Stimulated activated CD4-positive, alpha-beta T cell treated with anti-CD3 and anti-CD28 coated beads, Interleukin-15, amount 100 ng/mL, for 48 hours (primary cell): ENCODE measurements around the gene IL37.
A peak's percentile ranks its signal among the peaks of the same experiment; 100 is the strongest.
"Not testable (repeated sequence)": the region's sequence is repeated elsewhere in the genome, so short reads cannot be mapped to it uniquely, and the experiment has no call there.

Source experiments
- DNase-seq, 2 donors: peaks; one replicate each; pipeline ENCODE4 v3.0.0-alpha.2; 2020; ENCODE audit warnings: low read depth in 2 of 2

The IL37 gene

DNA sequence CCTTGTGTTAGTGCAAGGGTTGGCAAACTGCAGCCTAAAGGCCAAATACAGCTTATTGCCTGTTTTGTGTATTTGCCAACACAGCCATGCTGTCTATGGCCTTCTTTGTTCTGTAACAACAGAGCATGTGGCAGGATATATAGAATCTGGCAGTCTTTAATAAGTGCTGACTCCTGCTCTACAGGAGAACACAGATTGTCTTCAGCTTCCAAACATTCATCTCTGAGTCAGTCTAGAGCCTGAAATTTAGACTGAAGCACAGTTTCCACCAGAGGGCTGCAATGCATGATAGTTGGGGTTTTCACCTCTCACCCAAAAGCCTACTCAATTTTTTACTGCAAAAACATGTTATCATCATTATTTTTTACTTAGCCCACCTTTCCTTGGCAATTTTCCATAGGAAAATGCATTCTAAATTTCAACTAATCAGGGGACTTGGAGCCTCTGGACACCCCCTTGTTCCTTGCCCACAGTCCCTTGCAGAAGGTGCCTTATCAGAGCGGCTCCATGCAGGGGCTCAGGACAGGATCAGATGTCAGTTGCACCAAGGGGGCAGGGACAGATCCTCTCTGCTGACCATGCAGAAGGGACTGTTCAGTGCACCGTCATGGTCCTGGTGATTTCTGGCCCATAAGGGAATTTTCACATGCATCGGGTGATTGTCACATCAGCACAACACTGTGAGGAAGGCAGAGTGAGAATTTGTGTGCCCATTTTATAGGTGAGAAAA is 12.4 kb downstream of the IL37 start:
- no peak for DNase-seq

DNA sequence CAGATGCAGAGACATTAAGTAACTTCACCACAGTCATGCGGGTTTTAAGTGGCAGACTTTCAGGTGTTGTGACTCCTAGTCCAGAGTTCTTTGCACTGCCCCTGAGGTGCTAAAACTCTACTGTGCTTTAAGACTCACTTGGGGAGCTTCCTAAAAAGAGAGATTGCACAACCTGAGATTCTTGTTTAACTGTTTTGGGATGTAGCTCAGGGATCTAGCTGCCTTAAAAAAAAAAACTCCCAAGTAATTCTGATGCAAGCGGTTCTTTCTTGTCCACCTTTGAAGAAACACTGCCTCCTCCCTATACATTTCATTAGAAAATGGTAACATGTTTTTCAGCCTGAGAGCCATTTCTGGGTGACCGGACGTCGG is 13.0 kb downstream of the IL37 start:
- DNase-seq = no peak

DNA sequence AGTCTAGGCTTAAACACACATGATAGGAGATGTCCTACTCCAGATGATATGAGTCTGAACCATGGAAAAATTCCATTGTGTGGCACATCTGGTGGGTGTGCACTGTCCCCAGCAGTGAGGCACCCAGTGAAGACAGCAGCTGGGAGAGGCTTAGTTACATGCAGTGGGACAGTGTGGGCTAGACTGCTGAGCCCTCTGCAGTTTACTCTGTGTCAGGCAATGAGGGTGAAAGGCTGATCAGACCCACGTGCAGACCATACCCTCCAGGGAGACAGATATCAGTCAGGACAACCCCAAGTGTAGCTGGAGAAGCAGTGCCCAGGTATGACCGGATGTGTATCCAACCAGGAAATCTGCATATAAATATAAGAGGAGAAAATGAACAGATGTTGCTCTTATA is 13.4 kb downstream of the IL37 start:
- no peak for DNase-seq

DNA sequence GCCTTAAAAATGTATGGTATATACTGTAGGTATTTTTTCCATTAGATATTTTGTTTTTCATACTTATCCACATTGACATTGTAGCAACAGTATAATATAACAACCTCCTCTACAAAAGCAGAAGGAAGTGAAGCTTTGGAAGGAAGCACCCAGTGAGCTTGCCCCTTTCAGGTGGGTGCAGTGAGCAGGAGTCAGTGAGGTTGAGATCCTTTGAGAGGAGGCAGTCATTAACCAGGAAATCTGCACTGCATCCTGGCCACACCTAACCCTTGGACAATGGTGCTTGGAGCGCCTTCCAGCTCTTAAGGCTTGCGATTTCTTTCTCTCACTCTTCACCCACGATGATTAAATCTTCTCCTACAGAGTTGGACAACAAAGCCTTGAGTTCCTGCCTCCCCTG is 13.9 kb downstream of the IL37 start:
- DNase-seq = no peak

DNA sequence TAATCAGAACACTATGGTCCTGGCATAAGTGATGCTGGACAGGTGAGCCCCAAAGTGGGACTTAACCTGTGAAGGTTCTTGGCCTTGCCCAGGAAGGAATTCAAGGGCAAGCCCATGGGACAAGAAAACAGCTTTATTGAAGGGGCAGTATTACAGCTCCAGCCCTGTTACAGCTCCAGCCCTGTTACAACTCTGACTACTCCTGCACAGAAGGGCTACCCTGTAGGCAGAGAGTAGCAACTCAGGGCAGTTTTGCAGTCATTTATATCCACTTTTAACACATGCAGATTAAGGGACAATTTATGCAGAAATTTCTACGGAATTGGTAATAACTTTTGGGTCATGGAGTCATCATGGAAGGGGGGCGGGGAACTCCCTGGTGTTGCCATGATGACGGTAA is 15.7 kb downstream of the IL37 start:
- DNase-seq = no peak

DNA sequence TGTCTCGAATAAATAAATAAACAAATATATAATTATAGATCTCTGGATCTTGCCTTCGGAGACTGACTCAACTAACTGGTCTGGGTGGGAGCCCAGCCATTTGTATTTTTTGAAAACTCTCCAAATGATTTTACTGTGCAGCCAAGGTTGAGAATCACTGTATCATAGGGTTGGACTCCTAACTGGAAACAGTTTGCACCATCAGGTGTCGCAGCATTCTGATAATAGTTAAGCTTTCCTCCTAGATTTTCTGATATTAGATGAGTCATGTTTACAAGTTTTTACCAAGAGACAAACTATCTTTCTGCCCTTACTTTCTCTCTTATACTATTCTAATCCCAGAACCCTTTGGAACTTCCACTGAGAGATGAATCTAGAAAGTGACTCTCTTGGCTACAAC is 16.8 kb downstream of the IL37 start:
- DNase-seq = no peak

DNA sequence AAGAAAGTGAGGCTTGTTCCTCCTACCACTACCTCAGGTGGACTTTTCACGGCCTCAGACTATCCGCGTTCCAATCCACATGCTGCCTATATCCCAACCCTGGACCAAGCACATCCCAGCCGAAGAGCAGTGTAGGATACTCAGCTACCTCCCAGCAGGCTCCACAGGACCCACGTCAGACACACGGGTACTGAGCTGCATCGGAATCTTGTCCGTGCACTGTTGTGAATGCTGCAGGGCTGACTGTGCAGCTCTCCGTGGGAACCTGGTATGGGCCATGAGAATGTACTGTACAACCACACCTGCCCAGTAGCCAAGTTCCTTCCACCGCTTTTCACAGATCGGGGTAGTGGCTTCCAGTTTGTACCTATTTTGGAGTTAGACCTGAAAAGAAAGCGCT is 22.3 kb downstream of the IL37 start:
- DNase-seq = no peak

DNA sequence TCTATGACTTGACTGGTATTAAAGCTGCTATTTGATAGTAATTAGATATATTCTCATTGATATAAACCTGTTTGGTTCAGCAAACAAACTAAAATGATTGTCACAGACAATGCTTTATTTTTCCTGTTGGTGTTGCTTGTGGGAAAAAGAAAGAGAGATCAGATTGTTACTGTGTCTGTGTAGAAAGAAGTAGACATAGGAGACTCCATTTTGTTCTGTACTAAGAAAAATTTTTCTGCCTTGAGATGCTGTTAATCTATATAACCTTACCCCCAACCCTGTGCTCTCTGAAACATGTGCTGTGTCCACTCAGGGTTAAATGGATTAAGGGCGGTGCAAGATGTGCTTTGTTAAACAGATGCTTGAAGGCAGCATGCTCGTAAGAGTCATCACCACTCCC is 23.2 kb downstream of the IL37 start:
- not testable (repeated sequence) for DNase-seq

DNA sequence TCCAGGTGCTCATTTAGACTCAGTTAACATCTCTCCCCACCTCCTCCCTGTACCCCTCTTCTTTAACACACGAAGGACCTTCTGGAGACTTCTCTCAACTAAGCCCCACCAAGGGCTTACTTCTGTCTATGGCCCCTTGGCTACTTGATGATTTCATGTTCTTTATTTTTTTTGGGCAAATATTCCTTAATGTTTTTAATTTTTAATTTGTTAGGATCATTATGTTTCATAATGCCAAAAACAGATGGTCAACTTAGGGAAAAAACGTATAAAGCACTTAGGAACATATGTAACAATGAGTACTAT is 25.9 kb downstream of the IL37 start:
- DNase-seq = no peak

DNA sequence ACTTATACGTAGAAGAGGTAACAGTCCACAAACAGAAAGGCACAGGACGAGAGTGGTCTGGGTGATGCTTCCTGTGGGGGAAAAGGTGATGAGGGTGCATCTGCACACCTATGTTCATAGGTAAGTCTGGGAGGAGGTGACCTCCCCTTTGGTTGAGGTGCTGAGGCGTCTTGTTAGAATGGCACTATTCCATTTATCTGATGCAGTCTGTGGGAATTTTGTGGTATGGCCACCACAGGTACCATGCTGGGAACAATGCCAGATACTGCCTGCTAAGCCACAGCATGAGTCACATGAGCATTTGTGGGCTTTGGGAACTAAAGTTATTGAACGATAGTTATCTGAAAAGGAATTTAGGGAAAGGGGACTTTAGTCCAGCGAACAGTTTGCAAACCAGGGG is 27.9 kb downstream of the IL37 start:
- DNase-seq = no peak

DNA sequence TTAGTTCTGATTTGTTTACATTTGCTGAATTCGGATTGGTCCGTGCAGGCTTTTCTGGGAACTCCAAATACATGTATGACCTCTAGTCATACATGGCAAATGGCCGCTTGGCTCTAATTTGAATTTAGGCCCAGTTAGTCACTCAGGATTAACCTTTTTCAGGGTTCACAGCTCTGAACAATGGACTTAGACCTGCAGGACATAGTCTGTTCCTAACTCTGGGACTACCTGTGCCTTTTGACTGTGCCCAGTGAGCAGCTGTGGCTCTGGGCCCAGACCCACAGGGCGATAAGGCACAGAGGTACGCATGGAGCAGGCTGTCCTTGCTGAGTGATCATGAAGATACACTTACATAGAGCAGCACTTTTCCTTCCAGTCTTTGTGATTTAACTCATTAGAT is 28.5 kb downstream of the IL37 start:
- DNase-seq = no peak

DNA sequence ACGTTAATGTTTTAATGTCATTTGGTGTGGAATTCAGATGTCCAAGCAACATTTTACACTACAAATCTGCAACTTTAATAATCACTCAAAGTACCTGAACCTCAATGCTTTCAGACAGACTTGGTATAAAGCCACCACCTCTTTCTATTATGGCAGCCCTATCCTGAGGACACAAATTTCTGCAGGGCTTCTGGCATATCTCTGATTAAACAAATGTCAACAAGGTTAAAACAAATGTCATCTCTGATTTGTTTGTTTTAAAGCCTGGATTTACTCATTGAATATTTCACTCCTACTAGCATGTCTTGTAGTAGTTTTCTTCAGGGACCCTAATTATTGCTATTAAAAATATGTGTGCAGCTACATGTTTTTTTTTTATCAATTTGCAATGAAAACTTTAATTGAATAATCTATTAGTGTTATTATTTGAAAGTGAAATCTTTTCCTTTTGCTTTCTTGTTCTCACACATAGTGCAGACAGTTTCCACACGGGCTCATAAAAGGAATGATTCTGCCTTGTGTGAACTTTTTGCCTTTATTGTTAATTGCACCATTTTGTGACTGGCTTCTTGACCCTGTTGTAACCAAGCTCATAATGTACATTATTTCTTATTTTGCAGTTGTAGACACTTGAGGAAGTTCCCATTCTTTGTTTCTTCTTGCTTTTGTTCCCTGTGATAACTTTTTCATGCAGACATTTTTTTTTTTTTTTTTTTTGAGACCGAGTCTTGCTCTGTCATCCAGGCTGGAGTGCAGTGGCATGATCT is 30.1 kb downstream of the IL37 start:
- DNase-seq = no peak

DNA sequence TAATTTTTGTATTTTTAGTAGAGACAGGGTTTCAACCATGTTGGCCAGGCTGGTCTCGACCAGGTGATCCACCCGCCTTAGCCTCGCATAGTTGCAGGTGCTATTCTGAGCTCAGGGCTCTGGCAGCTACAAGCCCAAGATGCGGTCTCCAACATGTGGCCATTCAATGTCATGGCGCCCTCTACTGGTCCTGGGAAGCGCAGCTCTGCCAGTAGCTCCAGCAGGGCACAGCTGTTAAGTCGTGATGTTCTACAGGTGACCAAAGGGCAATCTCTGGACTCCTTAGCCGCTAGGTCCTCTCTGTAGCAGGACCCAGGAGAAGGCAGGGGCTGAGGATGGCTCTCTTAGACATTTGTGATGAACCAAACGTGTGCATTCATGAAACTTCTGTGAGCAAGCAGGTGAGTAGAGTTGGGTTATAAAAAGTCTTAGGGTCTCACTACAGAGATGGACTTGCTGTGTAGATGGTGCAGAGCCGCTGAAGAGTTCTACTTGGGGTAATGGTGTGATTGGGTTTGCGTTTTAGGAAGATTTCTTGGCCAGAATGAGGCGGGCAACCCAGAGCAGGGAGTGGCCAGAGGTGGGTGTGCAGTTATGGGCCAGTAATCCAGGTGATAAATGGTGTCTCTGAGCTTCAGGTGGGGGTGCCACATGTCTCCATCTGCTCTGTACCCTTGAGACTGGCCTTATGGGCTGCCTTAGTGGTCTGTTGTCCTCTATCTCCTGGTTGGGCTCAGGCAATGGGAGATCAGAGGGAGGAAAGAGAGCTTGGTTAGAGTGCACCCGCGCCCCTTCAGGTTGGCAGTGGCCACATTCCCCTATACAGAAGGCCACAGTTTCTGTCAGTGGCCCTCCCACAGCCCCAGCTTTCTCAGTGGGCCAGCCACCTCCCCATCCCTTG is 31.0 kb downstream of the IL37 start:
- DNase-seq = peak; percentile 60 to 71

DNA sequence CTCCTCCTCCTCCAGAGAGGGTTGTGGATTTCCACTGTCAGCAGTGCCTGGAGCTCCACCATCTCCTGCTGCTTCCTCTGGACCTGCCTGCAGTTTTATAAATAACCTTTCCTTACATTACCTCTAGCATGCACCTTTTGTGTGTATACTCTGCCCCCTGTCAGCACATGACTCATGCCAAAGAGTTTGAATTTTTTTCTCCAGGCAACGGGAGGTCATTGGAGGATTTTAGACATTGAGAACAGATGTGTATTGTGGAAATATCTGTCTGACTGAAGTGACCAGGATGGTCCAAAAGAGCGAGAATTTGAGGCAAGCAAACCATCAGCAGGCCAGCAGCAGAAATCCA is 31.7 kb downstream of the IL37 start:
- no peak for DNase-seq

DNA sequence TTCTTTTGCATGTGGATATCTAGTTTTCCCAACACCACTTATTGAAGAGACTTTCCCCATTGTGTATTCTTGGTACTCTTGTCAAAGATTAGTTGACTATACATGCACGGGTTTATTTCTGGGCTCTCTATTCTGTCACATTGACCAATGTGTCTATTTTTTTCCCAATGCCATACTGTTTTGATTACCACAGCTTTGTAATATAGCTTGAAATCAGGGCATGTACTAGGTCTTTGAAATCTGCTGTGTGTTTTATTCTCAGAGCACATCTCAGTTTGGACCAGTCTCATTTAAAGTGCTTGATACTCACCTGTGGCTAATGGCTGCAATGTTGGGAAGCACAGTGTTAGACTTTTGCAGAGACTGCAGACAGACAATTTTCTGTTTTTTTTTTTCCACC is 34.0 kb downstream of the IL37 start:
- no peak for DNase-seq

DNA sequence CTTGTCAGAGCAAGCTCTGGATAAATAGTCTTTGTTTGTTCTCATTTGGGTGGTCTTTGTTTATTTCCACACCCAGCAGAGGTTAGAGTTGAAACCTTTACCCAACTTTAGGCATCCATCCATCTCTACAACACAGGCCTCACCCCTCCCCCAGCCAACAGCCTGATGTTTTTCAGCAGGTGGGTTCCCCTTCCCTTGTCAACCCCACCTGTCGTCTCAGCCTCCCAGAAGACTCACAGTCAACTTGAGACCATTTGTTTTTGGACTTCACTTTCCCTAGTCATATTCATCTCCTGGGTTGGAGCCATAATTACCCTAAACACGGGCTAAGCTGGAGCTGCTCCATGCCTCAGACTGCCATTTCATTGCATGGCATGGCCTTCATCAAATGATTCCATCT is 35.1 kb downstream of the IL37 start:
- DNase-seq = no peak

DNA sequence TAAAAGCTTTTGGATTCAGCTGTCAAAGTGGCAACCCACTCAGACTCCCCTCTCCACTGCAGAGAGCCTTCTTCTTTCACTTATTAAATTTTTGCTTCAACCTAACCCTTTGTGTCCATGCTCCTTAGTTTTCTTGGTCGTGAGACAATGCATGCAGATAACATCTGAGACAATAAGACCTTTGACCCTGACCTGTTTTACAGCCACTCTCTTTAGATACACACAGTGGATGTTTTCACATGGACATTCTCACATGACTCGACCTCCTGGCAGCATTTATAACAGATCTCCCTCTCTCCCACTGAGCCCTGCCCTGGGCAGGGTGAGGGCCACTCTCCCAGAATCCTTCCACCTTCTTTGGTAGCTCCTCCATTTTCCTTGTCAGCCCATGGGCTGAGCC is 36.4 kb downstream of the IL37 start:
- DNase-seq = no peak

DNA sequence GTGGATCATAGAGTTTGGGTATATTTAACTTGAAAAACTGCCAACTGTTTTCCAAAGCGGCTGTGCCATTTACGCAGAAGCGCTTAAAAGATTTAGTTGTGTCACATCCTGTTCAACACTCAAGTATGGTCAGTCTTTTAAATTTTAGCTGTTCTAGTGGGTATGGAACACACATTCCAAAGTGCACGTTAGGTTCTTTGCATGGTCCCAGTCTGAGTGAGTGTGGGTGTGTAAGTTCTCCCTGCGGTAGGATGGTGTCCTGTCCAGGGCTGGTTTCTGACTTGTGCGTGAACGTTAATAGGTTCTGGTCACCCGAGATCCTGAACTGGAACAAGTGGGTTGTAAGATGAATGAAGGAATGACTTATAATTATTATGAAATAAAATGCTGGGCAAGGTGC is 38.5 kb downstream of the IL37 start:
- no peak for DNase-seq

DNA sequence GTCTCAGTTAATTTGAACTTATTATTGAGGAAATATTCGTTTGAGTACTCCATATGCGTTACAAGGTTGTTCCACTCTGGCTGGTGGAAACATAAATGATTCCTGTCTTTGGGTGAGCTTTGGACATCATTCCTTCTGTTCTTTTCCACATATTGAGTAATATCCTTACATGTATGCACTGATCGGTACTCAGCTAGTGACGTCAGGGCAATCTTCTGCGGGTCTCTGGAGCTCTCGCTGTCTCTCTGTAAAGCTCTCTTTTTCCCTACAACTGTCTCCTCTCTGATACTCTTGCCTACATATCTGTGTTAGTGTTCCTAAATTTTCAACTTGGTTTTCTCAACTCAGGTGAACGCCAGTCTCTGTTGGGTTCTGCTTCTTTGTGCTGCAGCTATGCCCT is 43.4 kb downstream of the IL37 start:
- DNase-seq = no peak

DNA sequence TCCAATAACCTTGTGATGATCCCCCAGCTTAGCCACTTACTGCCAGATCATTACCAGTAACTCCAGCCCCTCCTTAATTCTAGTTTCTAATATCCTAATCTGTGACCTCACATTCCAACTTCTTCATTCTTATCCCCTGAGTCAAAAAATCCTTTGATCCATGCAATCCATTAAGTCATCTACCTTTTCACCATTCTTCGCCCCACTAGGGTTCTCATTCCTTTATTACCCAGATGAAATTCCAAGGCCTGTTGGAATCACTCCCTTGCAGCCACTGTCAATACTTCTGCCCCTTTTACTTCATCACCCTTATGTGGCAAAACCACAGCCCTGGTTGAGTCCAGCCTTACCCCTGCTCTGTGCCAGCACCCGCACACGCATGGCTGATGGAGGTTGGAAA is 46.5 kb downstream of the IL37 start:
- DNase-seq = no peak

DNA sequence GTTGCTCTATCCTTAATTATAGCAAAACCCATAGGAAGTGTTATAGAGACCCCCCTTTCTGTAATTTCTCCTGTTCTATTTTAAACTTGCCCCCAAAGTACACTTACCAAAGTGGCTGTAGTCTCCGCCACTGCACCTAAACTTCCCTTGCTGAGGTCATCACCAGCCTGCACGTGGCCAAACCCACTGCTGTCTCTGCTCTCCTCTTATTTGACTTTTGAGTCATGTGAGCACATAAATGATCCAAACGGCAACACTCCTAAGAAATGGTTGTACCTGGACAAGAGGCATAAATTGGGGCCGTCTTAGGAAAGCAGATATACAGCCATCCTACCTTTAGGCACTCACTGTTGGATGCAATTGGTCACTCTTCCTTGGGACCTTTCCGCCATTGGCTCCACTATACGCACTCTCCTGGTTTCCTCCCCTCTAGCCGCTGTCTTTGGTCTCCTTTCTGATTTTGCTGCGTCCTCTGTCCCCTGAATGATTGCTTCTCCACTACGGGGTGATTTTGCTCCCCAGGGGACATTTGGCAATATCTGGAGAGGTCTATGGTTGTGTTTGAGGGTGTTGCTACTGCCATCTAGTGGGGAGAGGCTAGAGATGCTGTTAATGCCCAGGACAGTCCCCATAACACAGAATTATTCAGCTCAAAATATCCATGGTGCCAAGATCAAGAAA is 47.6 kb downstream of the IL37 start:
- peak in 1 of 2 donors; percentile 12 for DNase-seq

DNA sequence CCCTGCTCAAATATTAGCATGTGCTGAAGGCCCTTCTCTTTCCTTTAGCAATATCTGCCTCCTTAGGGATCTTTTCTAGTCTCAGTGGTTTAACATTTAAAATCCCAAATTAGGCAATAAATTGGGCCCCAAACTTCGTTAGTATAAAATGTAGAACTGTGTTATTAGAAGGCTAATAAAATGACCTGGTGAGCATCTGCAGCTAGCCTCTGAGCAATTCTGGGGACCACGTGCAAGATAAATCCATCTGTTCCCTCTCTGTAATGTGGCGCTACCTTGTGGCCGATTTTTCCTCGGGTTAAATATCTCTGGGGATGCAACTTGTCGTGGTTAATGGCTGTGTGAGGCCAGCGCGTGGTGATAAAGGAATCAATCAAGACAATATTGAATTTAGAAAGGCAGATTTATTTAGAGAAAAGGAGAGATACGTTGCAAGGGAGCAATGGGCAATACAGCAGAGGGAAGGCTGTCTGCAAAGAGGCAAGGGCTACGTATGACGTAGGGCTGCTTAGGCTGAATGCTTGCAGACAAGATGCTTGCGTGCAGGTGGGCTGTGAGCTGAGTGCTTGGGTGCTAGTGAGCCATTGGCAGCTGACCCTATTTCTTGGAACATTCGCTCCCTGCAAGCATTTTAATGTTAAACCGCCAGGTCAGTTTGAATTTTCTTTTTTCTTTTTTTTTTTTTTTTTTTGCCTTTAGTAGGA is 48.3 kb downstream of the IL37 start:
- DNase-seq = no peak
